Putamen (tissue), 1 donor: ENCODE measurements around the gene VASH2.
A peak's percentile ranks its signal among the peaks of the same experiment; 100 is the strongest.
"Not testable (repeated sequence)": the region's sequence is repeated elsewhere in the genome, so short reads cannot be mapped to it uniquely, and the experiment has no call there.

Experiments
- DNase-seq: peaks from one replicate; pipeline ENCODE4 v3.0.0-alpha.2; 2016; ENCODE audit warnings: low spot score

The VASH2 gene

GRCh38 chr1:212981025-212981495, 30.7 kb downstream of the VASH2 start:
- DNase-seq, result no peak

- no peak for DNase-seq
These were observed 31.4 kb downstream of the VASH2 start for GRCh38 chr1:212981571-212982328.

- DNase-seq, result peak; percentile 46
These were observed 32.2 kb downstream of the VASH2 start for GRCh38 chr1:212982430-212983152.

GRCh38 chr1:212983482-212983881, 33.1 kb downstream of the VASH2 start:
- DNase-seq, result no peak

- DNase-seq, result no peak
These were observed 34.4 kb downstream of the VASH2 start for GRCh38 chr1:212984522-212985291.

GRCh38 chr1:212986551-212986950, 36.2 kb downstream of the VASH2 start:
- no peak for DNase-seq

- no peak for DNase-seq
These were observed 37.5 kb downstream of the VASH2 start for GRCh38 chr1:212987702-212988322.

GRCh38 chr1:212990276-212990675, 39.9 kb downstream of the VASH2 start:
- DNase-seq, result no peak

GRCh38 chr1:212993960-212994359, 43.6 kb downstream of the VASH2 start:
- DNase-seq, result not testable (repeated sequence)

GRCh38 chr1:212994926-212995325, 44.6 kb downstream of the VASH2 start:
- no peak for DNase-seq

GRCh38 chr1:213003256-213003655, 52.9 kb downstream of the VASH2 start:
- no peak for DNase-seq

- no peak for DNase-seq
These were observed 58.2 kb downstream of the VASH2 start for GRCh38 chr1:213008564-213008963.

GRCh38 chr1:213014642-213015041, 64.3 kb downstream of the VASH2 start:
- no peak for DNase-seq

- DNase-seq, result peak; percentile 98
These were observed 65.0 kb downstream of the VASH2 start, which contains the start of gene ANGEL2 for GRCh38 chr1:213015099-213016050. ANGEL2 (minus strand) TSS chr1:213015867; CDS start chr1:213015671, 196 bp downstream.

- no peak for DNase-seq
These were observed 67.3 kb downstream of the VASH2 start for GRCh38 chr1:213017447-213018273.

- no peak for DNase-seq
These were observed 69.1 kb downstream of the VASH2 start for GRCh38 chr1:213019450-213019849.

GRCh38 chr1:213020016-213020415, 69.7 kb downstream of the VASH2 start:
- no peak for DNase-seq

GRCh38 chr1:213027024-213027423, 76.7 kb downstream of the VASH2 start:
- DNase-seq, result not testable (repeated sequence)

- DNase-seq, result no peak
These were observed 82.3 kb downstream of the VASH2 start for GRCh38 chr1:213032651-213033050.

GRCh38 chr1:213034713-213035112, 84.4 kb downstream of the VASH2 start:
- no peak for DNase-seq
